Stimulated activated CD4-positive, alpha-beta T cell treated with anti-CD3 and anti-CD28 coated beads, Interleukin-4, amount 100 ng/mL, for 24 hours (primary cell): Measurements from ENCODE around the gene TNIP1.

Source experiments
- DNase-seq: peaks from one replicate; pipeline ENCODE4 v3.0.0-alpha.2; 2020

Gene TNIP1

DNA sequence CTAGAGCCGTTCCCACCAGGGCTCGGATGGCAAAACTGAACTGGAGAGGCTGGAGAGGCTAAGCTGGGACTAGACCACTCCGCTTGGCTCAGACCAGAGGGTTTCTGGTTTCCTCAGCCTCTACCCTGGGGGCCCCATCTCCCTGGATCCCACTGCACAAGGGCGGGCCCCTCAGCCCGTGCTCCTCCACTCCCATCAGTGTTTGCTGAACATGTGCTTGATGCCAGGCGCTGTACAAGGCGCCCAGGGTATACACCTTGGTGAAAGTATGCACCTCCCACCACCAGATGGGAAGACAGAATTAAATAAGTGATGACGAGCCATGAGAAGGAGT is 42.5 kb downstream of the TNIP1 start:
- no peak for DNase-seq

DNA sequence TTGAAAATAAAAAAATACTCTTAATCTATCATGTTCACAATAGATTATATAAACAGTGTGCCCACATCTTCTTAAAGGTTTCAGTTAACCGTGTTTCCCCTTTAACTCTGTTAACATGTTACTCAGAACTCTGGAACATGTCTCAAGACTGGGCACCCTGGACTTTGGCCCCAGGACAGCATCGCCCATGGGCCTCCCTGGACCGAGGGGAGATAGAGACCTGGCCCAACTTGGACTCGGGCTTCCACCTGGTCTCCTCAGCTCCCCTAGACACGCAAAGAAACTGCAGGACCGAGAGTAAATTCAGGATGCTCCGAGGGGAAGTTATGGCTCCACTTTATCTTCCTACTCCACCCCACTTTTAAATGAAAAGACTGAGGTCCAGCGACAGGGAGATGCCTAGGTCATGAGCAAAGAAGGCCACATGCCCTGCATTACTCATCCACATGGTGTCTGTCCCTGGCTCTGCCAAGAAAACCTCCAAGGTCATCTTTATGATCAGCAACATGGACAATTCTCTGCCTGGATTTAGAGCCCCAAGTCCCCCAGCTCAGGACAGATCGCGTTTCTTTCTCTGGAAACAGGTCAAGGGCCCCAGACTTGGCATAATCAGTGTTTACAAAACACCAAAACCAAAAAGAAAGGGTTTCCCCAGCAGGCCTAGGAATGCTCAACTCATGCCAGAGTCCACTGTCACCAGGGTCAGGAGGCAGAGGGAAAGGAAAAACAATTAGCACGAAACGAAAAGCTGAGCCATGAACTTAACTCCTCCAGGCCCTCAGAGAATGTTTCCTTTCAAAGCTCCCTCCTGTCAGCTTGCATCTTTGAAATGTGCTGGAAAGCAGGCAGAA is 43.0 kb downstream of the TNIP1 start:
- DNase-seq = no peak

GRCh38 chr5:151036556-151036955 is 44.3 kb downstream of the TNIP1 start:
- no peak for DNase-seq

GRCh38 chr5:151034422-151035379 is 46.1 kb downstream of the TNIP1 start:
- no peak for DNase-seq

GRCh38 chr5:151033217-151033934 is 47.5 kb downstream of the TNIP1 start:
- no peak for DNase-seq

- no peak for DNase-seq
Observed at GRCh38 chr5:151031554-151031953, 49.3 kb downstream of the TNIP1 start.

GRCh38 chr5:151030379-151030778 is 50.5 kb downstream of the TNIP1 start:
- DNase-seq = no peak

- DNase-seq = no peak
Observed at GRCh38 chr5:151030056-151030336, 50.8 kb downstream of the TNIP1 start.

DNA sequence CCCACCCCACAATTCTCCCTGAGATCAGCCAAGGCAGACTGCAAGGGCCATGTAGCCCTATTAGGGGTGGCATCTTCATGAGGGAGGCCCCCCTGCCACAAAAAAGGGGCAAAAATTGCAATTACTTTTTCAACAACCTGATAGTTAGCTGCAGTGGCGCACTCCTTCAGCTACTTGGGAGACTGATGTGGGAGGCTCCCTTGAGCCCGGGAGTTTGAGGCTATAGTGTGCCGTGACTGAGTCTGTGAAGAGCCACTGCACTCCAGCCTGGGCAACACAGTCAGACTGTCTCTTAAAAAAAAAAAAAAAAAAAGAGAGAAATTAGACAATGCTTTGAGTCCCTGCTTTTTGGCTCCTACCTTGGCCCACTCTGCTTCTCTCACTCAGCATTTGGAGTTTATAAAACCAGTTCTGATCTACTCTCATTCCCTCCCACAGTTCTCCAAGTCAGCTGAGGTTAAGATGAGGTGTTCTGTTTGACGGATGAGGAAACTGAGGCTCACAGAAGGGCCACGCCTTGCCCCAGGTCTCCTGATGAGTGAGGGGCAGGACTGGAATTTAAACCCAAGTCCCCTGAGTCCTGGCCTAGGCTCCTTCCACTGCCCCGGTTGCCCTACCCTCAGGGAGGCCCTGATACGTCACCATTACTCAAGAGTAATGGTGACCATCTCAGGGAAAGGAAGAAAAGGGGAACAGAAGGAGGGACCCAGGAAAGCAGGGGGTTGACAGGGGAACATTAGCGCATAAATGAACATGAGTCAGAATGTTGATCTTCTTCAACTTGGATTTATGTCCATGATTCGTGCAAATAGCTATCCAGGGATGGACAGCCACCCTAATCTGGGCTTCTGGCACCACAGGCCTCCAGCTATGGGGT is 51.4 kb downstream of the TNIP1 start:
- no peak for DNase-seq

DNA sequence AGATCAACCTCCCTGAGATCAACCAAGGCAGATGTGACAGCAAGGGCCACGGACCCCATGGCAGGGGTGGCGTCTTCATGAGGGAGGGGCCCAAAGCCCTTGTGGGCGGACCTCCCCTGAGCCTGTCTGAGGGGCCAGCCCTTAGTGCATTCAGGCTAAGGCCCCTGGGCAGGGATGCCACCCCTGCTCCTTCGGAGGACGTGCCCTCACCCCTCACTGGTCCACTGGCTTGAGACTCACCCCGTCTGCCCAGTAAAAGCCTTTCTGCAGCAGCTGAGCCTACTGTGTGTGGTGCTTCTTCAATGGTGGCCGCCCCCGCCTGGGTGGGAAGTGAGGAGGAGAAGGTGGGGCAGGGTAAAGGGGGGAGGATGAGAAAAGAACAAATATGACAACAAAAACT is 52.1 kb downstream of the TNIP1 start:
- DNase-seq = no peak

DNA sequence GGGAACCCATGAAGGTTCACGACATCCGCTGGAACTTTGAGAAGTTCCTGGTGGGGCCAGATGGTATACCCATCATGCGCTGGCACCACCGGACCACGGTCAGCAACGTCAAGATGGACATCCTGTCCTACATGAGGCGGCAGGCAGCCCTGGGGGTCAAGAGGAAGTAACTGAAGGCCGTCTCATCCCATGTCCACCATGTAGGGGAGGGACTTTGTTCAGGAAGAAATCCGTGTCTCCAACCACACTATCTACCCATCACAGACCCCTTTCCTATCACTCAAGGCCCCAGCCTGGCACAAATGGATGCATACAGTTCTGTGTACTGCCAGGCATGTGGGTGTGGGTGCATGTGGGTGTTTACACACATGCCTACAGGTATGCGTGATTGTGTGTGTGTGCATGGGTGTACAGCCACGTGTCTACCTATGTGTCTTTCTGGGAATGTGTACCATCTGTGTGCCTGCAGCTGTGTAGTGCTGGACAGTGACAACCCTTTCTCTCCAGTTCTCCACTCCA is 52.8 kb downstream of the TNIP1 start:
- DNase-seq = no peak

GRCh38 chr5:151026679-151027078 is 54.2 kb downstream of the TNIP1 start:
- no peak for DNase-seq

DNA sequence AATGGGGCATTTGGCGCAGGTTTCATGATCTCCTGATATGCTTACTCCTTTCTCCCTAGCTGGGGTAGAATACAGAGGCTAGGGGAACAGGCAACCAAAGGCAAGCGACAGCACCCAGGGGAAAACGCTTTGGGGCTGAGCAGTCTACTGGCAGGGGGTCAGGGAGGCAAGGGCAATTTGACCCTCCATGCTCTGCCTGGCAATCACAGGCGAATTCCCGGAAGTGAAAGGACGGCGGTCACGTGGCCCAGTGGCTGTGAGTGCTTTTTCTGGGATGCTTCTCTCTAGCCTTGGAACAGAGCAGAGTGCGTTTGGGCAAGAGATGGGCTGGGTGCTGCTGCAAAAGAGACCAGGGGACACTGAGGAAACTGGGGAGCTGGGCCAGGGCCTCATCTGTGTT is 54.7 kb downstream of the TNIP1 start:
- DNase-seq = no peak

DNA sequence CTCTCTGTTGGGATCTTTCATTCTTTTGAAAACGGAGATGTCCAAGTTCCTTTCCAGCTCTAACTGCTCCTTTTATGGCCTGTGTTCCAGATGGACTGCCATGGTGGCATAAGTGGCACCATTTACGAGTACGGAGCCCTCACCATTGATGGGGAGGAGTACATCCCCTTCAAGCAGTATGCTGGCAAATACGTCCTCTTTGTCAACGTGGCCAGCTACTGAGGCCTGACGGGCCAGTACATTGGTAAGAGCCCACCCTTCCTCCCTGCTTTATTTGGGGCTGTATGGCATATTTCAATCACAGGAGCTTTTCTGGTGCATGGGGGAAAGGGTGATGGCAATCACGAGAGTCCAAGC is 55.6 kb downstream of the TNIP1 start:
- no peak for DNase-seq

DNA sequence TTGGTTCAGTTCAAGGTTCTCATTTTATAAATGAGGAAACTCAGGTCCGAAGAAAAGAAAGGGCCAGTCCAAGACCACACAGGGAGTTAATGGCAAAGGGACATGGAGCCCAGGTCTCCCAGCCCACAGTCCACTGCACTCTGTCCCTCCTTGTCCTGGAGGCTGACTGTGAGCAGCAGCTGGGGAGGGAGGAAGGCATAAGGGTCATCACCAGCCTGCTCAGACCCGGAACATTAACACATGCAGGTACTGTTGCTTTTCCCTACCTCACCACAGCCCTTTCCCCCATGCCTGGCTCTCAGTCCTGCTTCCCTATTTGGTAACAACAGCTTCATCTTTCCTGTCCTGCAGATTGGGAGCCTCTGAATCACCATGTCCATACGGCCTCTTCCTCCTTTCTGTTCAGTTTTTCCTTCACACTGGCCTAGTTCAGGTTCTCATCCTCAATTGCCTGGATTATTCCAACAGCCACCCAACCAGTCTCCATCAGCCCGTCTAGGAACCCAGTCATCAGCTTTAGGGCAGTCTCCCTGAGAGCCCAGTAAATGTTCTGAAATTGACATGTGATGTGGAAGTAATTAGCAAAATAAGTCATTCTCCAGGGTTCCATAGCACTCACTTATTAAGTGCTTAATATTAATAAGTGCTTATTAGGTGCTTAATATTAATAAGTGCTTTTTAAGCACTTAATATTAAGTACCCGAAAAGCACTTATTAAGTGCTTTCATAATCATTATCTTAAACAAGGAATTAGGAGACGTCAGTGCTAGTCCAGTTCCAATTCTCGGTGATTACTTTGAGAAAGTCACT is 56.2 kb downstream of the TNIP1 start:
- no peak for DNase-seq

DNA sequence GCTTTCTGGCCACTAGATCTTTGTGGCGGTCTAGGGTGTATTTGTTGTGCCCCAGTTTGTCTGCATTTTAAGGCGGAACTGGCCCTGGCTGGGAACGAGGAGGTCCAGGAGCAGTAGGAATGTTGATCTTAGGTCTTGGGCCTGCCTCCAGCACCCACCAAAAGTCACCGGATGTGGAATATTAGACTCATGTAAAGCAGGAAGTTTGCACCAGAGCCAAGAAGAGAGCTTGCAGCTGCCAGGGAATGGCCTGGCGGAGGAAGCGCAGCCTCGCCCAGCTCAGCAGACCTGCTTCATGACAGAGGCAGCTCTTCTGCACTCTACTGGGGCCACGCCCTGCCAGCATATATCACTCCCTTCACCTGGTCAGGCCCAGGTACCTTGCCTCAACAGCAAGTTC is 57.2 kb downstream of the TNIP1 start:
- DNase-seq = no peak

GRCh38 chr5:151023047-151023615 is 57.7 kb downstream of the TNIP1 start:
- DNase-seq = no peak

DNA sequence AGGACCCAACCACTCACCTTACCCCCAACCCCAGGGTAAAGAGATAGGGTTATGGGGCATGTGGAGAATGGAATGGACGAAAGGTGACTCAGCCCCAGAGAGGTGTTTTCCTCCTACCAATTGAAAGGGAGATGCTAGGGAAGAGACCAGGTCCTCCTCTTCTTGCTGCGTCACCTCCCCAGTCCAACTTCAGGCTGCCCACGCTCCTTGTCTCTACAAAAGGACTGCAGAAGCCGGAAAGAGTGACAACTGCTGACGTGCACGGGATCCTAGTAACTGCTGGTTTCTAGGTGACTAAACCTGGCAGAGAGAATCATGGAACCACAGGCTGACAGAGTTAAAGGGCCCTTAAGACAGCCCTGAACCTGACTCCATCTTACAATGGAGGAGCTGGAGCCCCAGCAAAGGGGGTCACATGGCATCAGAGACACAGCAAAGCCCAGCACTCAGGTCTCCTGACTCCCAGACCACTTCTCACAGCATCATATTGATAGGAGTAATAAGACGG is 58.3 kb downstream of the TNIP1 start:
- peak; percentile 24 for DNase-seq

GRCh38 chr5:151021746-151022145 is 59.1 kb downstream of the TNIP1 start:
- DNase-seq = no peak

DNA sequence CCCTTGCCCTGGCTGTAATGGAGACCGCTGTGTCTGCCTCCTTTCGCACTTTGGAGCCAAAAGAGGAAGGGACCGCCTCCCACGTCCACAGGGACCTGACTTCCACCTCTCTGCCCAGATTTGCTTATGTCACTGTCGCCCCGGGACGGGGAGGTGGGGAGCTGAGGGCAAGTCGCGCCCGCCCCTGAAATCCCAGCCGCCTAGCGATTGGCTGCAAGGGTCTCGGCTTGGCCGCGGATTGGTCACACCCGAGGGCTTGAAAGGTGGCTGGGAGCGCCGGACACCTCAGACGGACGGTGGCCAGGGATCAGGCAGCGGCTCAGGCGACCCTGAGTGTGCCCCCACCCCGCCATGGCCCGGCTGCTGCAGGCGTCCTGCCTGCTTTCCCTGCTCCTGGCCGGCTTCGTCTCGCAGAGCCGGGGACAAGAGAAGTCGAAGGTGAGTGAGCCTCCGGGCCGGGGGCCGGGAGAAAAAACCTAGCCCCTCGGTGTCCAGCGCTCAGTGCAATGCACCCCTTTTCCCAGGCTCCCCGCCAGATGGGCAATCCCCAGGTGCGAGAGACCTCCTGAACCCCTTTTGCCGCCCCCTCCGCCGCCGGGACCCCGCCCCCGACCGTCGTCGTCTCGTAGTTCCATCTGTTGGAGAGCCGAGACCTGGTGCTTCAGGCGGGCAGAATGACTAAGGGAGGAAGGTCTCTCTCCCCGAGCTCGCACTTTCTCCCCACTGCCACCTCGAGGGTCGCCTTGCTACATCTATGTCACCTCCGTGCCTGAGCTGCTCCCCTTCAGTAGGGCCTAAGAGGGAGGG is 60.3 kb downstream of the TNIP1 start, which contains the start of gene GPX3:
GPX3 (plus strand) TSS at position 288 of the 807 bp plus-strand sequence; CDS start at position 352, 64 bp downstream.
- DNase-seq = peak; percentile 33
